Measurements from ENCODE around the gene SH3RF2.
"Not testable (repeated sequence)": the region's sequence is repeated elsewhere in the genome, so short reads cannot be mapped to it uniquely, and the experiment has no call there.

Gene SH3RF2

DNA sequence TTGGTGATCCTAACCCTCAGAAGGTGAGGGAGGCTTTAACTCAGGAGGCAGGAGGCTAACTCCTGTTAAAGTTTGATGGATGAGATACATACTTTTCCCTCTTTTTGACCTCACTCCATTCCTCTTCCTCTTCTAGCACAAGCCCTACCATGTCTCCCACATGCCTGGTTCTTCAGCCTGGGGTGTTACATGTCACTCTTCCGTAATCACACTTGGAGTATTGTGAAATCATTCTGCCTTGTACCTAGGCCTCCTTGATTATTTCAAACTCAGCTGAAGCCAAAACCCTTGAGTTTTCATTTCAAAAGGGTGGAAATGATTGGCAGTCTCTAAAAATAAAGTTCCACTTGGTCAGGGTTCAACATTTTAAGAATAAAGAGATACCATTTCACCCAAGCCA is 167.2 kb downstream of the SH3RF2 start:
- Mint-ChIP-seq H3K27ac (no peak overlapping the region), H3K4me1 (peaks cover 7% of the 10 kb centered on the region), H3K36me3 (no peaks in the 10 kb centered on the region), H3K4me3 (no peak overlapping the region), H3K9me3 (no peaks in the 10 kb centered on the region), H3K27me3 (no peaks in the 10 kb centered on the region)
- ATAC-seq = no peak

DNA sequence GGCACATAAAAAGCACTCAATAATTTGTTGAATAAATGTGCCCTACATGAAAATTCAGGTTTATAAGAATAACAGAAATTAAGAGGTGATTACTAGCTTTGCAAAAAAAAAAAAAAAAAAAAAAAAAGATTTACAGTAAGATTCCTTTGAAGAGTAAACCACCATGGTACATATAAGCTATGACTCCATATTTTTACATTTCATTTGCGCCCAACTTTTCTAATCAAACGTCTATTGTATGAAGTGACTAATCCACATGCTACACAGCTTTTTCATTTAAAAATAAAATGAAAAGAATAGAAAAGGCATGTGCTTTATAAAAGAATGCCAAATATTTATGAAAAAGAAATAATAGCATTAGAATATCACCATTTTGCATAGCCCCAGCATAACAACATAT is 169.1 kb downstream of the SH3RF2 start, which contains the start of gene PLAC8L1:
Gene PLAC8L1, minus strand, starts transcription at position 101 of the 400 bp plus-strand sequence. CDS start 1,266 bp downstream, outside the sequence.
- Mint-ChIP-seq H3K4me3 (no peak within 1 kb of the TSS), H3K4me1 (peaks cover 7% of the 10 kb centered on the region), H3K9me3 (no peaks in the 10 kb centered on the region), H3K36me3 (peaks cover 11% of the 10 kb centered on the region), H3K27me3 (no peaks in the 10 kb centered on the region), H3K27ac (no peak within 1 kb of the TSS)
- no peak for ATAC-seq

DNA sequence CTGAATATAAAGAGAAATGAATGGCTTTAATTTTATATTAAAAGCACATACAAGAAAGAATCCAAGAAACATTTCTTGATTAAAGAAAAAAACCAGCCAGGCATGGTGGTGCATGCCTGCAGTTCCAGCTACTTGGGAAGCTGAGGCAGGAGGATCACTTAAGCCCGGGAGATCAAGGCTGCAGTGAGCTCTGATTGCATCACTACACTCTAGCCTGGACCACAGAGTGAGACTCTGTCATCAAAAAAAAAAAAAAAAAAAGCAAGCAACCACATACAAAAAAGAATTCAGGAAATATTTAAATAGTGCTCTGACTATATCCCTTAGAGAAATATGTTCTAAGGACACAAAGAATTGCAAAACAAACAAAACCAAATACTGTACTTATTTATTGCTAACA is 171.5 kb downstream of the SH3RF2 start:
- no peaks in the 10 kb centered on the region for H3K27me3 Mint-ChIP-seq
- H3K4me3 Mint-ChIP-seq = no peak overlapping the region

DNA sequence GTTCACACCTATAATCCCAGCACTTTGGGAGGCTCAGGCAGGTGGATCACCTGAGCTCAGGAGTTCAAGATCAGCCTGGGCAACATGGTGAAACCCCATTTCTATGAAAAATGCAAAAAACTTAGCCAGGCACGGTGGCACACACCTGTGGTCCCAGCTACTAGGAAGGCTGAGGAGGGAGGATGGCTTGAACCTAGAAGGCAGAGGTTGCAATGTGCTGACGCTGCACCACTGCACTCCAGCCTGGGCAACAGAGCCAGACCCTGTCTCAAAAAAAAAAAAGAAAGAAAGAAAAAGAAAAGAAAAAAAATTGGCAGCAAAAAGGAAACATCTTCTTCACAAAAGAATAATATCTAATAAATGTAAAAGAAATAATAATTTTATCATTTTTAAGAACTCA is 172.5 kb downstream of the SH3RF2 start:
- H3K9me3 Mint-ChIP-seq, H3K4me3 Mint-ChIP-seq, H3K27ac Mint-ChIP-seq, ATAC-seq, H3K4me1 Mint-ChIP-seq, H3K27me3 Mint-ChIP-seq: not testable (repeated sequence)
- H3K36me3 Mint-ChIP-seq = peaks cover 11% of the 10 kb centered on the region

More for the DNA sequence above, 171.5 kb downstream of the SH3RF2 start:
- ATAC-seq = no peak
- no peaks in the 10 kb centered on the region for H3K9me3 Mint-ChIP-seq
- H3K27ac Mint-ChIP-seq = no peak overlapping the region
- peaks cover 7% of the 10 kb centered on the region for H3K4me1 Mint-ChIP-seq
- H3K36me3 Mint-ChIP-seq = peaks cover 11% of the 10 kb centered on the region

DNA sequence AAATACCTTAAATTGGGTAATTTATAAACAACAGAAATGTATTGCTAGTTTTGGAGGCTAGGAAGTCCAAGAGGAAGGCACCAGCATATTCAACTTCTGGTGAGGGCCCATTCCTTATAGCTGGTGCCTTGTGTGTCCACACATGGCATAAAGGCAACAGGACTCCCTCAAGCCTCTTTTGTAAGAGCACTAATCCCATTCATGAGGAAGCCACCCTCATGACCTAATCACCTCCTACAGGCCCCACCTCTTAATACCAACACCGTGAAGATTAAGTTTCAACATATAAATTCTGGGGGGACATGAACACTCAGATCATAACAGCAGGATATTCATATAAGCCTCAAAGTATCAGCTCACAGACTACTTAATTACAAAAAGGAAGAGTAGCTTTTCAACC is 173.0 kb downstream of the SH3RF2 start:
- peaks cover 7% of the 10 kb centered on the region for H3K4me1 Mint-ChIP-seq
- ATAC-seq = no peak
- H3K36me3 Mint-ChIP-seq = peaks cover 11% of the 10 kb centered on the region
- H3K27ac Mint-ChIP-seq = no peak overlapping the region
- no peaks in the 10 kb centered on the region for H3K9me3 Mint-ChIP-seq
- no peaks in the 10 kb centered on the region for H3K27me3 Mint-ChIP-seq
- no peak overlapping the region for H3K4me3 Mint-ChIP-seq

DNA sequence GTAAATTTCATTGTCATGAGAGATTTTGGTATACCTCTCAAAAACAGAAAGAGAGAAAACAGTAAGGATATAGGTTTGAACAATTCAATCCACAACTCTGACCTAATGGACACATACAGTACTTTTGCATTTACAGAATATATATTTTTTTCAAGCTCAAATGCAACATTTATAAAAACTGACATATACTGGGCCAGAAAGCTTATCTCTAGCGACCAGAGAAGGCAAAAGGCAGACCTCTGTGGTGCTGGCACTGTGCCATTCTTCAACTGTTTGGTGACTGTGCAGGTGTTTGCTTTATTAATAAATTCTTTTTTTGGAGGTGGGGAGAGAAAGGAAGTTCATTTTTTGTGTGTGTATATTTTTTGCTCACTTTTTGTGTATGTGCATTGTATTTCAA is 175.0 kb downstream of the SH3RF2 start:
- no peak for ATAC-seq
- Mint-ChIP-seq H3K27ac (no peak overlapping the region), H3K9me3 (no peaks in the 10 kb centered on the region), H3K4me3 (no peak overlapping the region), H3K27me3 (no peaks in the 10 kb centered on the region), H3K4me1 (peaks cover 7% of the 10 kb centered on the region), H3K36me3 (peaks cover 19% of the 10 kb centered on the region)

DNA sequence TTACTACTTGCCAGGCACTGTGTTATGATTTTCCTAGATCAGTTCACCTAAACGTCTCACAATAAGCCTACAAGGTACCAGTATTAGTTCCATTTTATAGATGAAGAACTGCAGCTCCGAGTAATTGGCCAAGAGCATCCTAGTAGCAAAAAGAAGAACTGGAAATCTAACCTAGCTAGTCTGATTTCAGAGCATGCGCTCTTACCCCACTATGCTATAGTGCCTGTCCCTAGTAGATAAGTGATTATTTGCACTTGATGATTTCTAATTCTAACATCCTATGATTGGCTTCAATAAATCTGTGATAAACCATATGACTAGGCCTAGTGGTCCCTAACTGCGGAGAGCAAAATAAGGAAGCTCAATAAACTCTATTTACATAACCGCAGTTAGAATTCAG is 176.1 kb downstream of the SH3RF2 start:
- H3K4me1 Mint-ChIP-seq = no peaks in the 10 kb centered on the region
- peaks cover 28% of the 10 kb centered on the region for H3K36me3 Mint-ChIP-seq
- no peak overlapping the region for H3K4me3 Mint-ChIP-seq
- no peak overlapping the region for H3K27ac Mint-ChIP-seq
- H3K9me3 Mint-ChIP-seq = no peaks in the 10 kb centered on the region
- no peaks in the 10 kb centered on the region for H3K27me3 Mint-ChIP-seq
- ATAC-seq = no peak

Measured in stimulated activated memory B cell treated with anti-CD40 and anti-IgM and Interleukin-4, amounts not matched to agents 10 μg/mL and 1 μg/mL and 100 μg/mL, for 72 hours (primary cell).